Peyer's patch (tissue), 4 donors: ENCODE results near the gene NIN. TPM values are rescaled to one million over a fixed set of nuclear protein-coding genes. Genes with fewer than 3 reads are reported as not detected.
A peak's percentile ranks its signal among the peaks of the same experiment; 100 is the strongest.

Experiments used
- DNase-seq, 3 donors: peaks; one replicate each; pipeline ENCODE4 v3.0.0-alpha.2; 2017 to 2019
- H3K27ac ChIP-seq, 4 donors: fragments of 200-600 bp; sonication (generic); one replicate each; pipeline ENCODE4 v1.5.1; 2016 to 2019
- H3K27me3 ChIP-seq, 2 donors: fragments of 200-600 bp; sonication (generic); one replicate each; pipeline ENCODE4 v1.5.1; 2019
- H3K36me3 ChIP-seq, 3 donors: fragments of 200-600 bp; sonication (generic); one replicate each; pipeline ENCODE4 v1.5.1; 2016 to 2019
- H3K4me1 ChIP-seq, 4 donors: fragments of 200-600 bp; sonication (generic); one replicate each; pipeline ENCODE4 v1.5.1; 2016 to 2019
- H3K4me3 ChIP-seq, 4 donors: fragments of 200-600 bp; sonication (generic); 1 replicate in 3 of 4; 2 replicates in 1 of 4; pipeline ENCODE4 v1.5.1; 2016 to 2019; ENCODE audit warnings: mild to moderate bottlenecking in 1 of 4
- H3K9me3 ChIP-seq, 4 donors: fragments of 200-600 bp; sonication (generic); one replicate each; pipeline ENCODE4 v1.5.1; 2016 to 2019; ENCODE audit warnings: mild to moderate bottlenecking in 1 of 4
- POLR2A ChIP-seq, 2 donors: fragments of 450-650 bp; IDR thresholded peaks; one replicate each; pipeline ENCODE4 v1.5.1; 2017; ENCODE audit warnings: antibody characterized with exemption in 2 of 2, mild to moderate bottlenecking in 2 of 2, moderate library complexity in 2 of 2
- total RNA-seq, 4 donors: library from RNA; depleted of rRNA; stranded (reverse); fragments of >200 nt; gene quantifications; one replicate each; pipeline ENCODE4 v1.1.0, GENCODE V29; 2016
- TF ChIP-seq, protein P1 (sequence below), 6 experiments: fragments of 450-650 bp in 4 of 6; fragments of 200-600 bp in 2 of 6; sonication (generic) in 1 of 6; IDR thresholded peaks; one replicate each; pipeline ENCODE4 v1.5.1; 2017 to 2019; ENCODE audit warnings: antibody characterized with exemption in 6 of 6, mild to moderate bottlenecking in 3 of 6, moderate library complexity in 1 of 6

The NIN gene
- total RNA-seq, 4 donors from 2014 or later: 13.8 to 151 (median 21.5) TPM

- TF ChIP-seq, protein P1, sequence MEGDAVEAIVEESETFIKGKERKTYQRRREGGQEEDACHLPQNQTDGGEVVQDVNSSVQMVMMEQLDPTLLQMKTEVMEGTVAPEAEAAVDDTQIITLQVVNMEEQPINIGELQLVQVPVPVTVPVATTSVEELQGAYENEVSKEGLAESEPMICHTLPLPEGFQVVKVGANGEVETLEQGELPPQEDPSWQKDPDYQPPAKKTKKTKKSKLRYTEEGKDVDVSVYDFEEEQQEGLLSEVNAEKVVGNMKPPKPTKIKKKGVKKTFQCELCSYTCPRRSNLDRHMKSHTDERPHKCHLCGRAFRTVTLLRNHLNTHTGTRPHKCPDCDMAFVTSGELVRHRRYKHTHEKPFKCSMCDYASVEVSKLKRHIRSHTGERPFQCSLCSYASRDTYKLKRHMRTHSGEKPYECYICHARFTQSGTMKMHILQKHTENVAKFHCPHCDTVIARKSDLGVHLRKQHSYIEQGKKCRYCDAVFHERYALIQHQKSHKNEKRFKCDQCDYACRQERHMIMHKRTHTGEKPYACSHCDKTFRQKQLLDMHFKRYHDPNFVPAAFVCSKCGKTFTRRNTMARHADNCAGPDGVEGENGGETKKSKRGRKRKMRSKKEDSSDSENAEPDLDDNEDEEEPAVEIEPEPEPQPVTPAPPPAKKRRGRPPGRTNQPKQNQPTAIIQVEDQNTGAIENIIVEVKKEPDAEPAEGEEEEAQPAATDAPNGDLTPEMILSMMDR (IDR thresholded peaks at IDR 0.05): no peak
- TF ChIP-seq POLR2A (IDR thresholded peaks at IDR 0.05): no peak
- DNase-seq: no peak
- no peaks in the 10 kb centered on the region for H3K27me3 ChIP-seq
- no peak overlapping the region for H3K4me3 ChIP-seq
- peak overlapping the region in 2 of 4 donors; percentile 21 to 62 for H3K27ac ChIP-seq
- peaks cover 0 to 10% (median 2%) of the 10 kb centered on the region in 4 donors for H3K4me1 ChIP-seq
- no peaks in the 10 kb centered on the region for H3K9me3 ChIP-seq
- H3K36me3 ChIP-seq: peaks cover 0 to 13% (median 0%) of the 10 kb centered on the region in 3 donors
Observed at GRCh38 chr14:50786751-50787464, 44.1 kb downstream of the NIN start.

DNA sequence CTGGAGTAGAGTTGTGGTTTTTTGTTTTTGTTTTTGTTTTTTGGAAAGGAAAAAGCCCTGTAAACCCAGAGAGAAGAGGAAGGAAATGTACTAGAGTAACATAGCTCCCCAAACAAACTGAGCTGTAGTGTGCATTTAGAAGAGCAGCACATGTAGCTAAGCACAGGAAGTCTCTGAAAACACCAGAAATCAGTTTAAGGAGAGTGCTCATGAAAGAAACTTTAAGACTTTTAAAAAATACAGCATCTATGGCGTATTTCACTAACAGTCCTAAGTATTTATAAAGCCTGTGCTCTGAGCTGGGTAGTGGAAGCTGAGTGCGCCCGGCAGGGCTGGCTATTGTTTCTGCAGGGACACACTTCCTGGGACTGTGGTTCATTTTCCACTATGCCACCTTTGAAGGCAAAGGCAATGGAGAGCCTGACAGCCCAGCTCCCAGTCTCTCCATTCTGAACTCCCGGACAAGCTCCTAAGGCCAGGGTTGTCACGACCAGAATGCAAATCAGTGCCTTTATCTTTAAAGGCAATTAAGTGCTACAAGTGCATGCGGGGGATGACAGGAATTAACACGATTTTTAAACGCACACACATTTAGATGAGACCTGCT, 45.4 kb downstream of the NIN start:
- H3K4me1 ChIP-seq: peaks cover 0 to 10% (median 2%) of the 10 kb centered on the region in 4 donors
- TF ChIP-seq, protein P1 (IDR thresholded peaks at IDR 0.05): no peak
- TF ChIP-seq POLR2A (IDR thresholded peaks at IDR 0.05): no peak
- peak overlapping the region in 3 of 4 donors; percentile 36 to 62 (median 59) for H3K27ac ChIP-seq
- peaks cover 0 to 13% (median 0%) of the 10 kb centered on the region in 3 donors for H3K36me3 ChIP-seq
- DNase-seq: no peak
- no peak overlapping the region for H3K4me3 ChIP-seq
- H3K27me3 ChIP-seq: no peaks in the 10 kb centered on the region
- H3K9me3 ChIP-seq: no peaks in the 10 kb centered on the region

- Histone ChIP-seq H3K4me3 (no peak overlapping the region), H3K27me3 (no peaks in the 10 kb centered on the region), H3K27ac (peak overlapping the region; percentile 26 to 62 (median 48)), H3K9me3 (no peaks in the 10 kb centered on the region), H3K36me3 (peaks cover 0 to 6% (median 0%) of the 10 kb centered on the region in 3 donors), H3K4me1 (peaks cover 0 to 6% (median 2%) of the 10 kb centered on the region in 4 donors)
- TF ChIP-seq, protein P1 (IDR thresholded peaks at IDR 0.05): no peak
- TF ChIP-seq POLR2A (IDR thresholded peaks at IDR 0.05): no peak
- DNase-seq: no peak
Observed at GRCh38 chr14:50784683-50785456, 46.1 kb downstream of the NIN start.

GRCh38 chr14:50783563-50783962, 47.4 kb downstream of the NIN start:
- TF ChIP-seq, protein P1 (IDR thresholded peaks at IDR 0.05): no peak
- no peak for TF ChIP-seq POLR2A (IDR thresholded peaks at IDR 0.05)
- Histone ChIP-seq H3K36me3 (no peaks in the 10 kb centered on the region), H3K4me1 (peaks cover 0 to 11% (median 2%) of the 10 kb centered on the region in 4 donors), H3K27ac (peak overlapping the region in 1 of 4 donors; percentile 59), H3K9me3 (no peaks in the 10 kb centered on the region), H3K4me3 (no peak overlapping the region), H3K27me3 (no peaks in the 10 kb centered on the region)
- DNase-seq: no peak

GRCh38 chr14:50780393-50780792, 50.6 kb downstream of the NIN start:
- peaks cover 0 to 10% (median 3%) of the 10 kb centered on the region in 4 donors for H3K4me1 ChIP-seq
- no peaks in the 10 kb centered on the region for H3K9me3 ChIP-seq
- H3K27me3 ChIP-seq: no peaks in the 10 kb centered on the region
- TF ChIP-seq, protein P1 (IDR thresholded peaks at IDR 0.05): no peak
- no peak for TF ChIP-seq POLR2A (IDR thresholded peaks at IDR 0.05)
- no peak overlapping the region for H3K4me3 ChIP-seq
- peaks cover 0 to 7% (median 0%) of the 10 kb centered on the region in 3 donors for H3K36me3 ChIP-seq
- H3K27ac ChIP-seq: no peak overlapping the region
- DNase-seq: no peak
